Measurements from ENCODE around the gene TSTD1.

- no peak for TF ChIP-seq CTCF (IDR thresholded peaks at IDR 0.05)
- no peak for TF ChIP-seq POLR2AphosphoS5 (IDR thresholded peaks at IDR 0.05)
- TF ChIP-seq POLR2A (IDR thresholded peaks at IDR 0.05), result no peak
- no peak for TF ChIP-seq EP300 (IDR thresholded peaks at IDR 0.05)
Observed at GRCh38 chr1:161080441-161081405, 42.0 kb upstream of the TSTD1 start.
